ENCODE measurements around the gene SIT1.

DNA sequence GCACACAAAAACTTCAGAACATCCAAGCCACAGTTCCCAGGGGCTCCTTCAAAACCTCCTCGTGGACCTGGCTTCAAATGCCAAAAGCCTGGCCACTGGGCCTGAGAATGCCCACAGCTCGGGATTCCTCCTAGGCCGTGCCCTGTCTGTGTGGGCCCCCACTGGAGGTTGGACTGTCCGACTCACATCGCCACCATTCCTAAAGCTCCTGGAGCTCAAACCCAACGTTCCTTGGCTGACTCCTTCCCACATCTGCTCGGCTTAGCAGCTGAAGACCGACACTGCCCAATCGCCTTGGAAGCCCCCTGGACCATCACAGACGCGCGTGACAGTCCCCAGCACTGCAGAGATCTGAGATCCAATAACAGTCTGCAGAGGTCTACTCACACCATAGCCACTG, 7.7 kb downstream of the SIT1 start:
- TF ChIP-seq EZH2 (IDR thresholded peaks at IDR 0.05; ENCODE audit: low read length): no peak
- TF ChIP-seq, protein P1, sequence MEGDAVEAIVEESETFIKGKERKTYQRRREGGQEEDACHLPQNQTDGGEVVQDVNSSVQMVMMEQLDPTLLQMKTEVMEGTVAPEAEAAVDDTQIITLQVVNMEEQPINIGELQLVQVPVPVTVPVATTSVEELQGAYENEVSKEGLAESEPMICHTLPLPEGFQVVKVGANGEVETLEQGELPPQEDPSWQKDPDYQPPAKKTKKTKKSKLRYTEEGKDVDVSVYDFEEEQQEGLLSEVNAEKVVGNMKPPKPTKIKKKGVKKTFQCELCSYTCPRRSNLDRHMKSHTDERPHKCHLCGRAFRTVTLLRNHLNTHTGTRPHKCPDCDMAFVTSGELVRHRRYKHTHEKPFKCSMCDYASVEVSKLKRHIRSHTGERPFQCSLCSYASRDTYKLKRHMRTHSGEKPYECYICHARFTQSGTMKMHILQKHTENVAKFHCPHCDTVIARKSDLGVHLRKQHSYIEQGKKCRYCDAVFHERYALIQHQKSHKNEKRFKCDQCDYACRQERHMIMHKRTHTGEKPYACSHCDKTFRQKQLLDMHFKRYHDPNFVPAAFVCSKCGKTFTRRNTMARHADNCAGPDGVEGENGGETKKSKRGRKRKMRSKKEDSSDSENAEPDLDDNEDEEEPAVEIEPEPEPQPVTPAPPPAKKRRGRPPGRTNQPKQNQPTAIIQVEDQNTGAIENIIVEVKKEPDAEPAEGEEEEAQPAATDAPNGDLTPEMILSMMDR (optimal IDR thresholded peaks at IDR 0.05 in 1 of 3, IDR thresholded peaks at IDR 0.05 in 1 of 3, conservative IDR thresholded peaks at IDR 0.05 in 1 of 3; ENCODE audit: extremely low read depth in 1 of 3, insufficient read depth in 2 of 3, low read length in 3 of 3): no peak
